Activated CD8-positive, alpha-beta memory T cell treated with anti-CD3 and anti-CD28 coated beads, Interleukin-2, amount 50 U/mL, for 48 hours (primary cell): ENCODE results near the gene LHX1.

Source experiments
- DNase-seq: peaks from one replicate; pipeline ENCODE4 v3.0.0-alpha.2; 2020

Gene LHX1

DNA sequence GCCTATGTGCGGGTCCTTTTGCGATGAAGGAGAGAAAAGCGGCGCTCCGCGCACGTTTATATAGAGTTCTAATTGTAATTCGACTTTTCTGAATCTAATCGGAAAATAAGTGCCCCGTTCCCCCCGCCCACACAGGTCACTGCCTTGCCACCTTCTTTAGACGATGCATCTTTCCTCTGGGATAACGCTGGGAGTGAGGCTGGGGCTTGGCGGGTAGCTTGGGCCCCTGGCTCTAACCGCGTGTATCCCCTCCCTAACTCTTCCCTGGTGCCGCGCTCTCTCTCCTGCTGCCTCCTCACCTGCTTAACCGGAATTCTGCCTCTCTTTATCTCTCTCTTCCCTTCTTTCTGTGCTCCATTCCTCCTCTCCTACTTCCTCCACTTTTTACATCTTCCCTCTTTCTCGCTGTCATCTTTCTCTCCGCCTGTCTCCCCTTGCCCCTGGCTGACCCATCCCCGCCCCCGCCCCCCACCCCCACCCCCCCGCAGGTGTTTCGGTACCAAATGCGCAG lies 2.6 kb downstream of the LHX1 start:
- DNase-seq: peak; percentile 63

DNA sequence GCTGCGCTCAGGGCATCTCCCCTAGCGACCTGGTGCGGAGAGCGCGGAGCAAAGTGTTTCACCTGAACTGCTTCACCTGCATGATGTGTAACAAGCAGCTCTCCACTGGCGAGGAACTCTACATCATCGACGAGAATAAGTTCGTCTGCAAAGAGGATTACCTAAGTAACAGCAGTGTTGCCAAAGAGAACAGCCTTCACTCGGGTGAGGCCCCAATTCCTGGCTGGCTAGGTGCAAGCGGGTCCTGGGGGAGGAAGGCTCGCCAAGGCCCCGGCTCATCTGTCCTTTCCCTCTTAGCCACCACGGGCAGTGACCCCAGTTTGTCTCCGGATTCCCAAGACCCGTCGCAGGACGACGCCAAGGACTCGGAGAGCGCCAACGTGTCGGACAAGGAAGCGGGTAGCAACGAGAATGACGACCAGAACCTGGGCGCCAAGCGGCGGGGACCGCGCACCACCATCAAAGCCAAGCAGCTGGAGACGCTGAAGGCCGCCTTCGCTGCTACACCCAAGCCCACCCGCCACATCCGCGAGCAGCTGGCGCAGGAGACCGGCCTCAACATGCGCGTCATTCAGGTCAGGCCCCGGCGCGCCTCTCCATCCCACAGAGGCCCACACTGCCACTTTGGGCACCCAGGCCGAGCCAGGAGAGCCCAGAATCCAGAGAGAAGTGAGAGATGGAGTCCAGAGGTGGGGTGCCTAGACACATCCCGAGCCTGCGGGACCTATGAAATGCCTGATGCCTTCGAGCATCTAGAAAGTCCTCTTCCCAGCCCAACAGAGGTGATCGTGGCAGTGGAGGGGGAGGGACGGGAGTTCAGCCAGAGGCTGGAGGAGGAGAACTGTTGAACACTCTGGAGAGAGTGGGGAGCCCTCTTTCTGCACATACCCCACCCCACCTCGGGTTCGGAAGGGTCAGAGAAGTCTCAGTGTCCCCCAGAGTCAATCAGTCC lies 3.3 kb downstream of the LHX1 start:
- DNase-seq: peak; percentile 59

DNA sequence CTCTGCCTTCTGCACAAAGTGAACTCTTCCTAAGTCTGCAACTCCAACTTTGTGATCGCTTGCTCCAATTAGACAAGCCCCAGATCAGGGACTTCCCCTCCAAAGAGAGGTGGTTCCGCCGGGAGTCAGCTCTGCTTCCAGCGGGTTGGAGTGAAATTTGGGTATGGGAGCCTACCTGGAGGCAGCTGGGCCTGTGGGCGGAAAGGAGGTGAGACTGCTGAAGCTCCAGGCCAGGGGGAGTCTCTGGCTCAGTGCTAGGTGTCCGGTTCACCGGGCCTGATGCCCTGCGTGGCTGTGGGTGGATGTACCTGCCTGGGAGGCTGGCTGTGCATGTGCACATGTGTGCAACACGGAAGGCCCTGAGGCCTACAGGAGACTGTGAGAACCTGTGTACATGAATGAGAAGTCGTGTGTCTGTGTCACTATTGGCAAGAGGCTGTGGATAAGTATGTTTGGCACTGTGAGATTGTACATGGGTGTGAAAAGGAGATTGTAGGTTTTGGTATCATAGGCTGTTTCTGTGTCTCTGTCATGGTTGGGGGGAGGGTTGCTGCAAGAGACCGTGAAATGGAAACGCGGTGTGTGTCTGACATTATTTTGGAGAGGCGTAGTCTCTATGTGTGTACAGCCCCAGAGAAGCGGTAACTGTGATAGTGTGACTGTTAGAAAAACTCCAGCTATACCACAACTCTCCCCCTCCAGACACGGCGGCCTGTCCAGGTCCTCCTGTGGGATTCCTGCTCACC lies 4.2 kb downstream of the LHX1 start:
- no peak for DNase-seq

DNA sequence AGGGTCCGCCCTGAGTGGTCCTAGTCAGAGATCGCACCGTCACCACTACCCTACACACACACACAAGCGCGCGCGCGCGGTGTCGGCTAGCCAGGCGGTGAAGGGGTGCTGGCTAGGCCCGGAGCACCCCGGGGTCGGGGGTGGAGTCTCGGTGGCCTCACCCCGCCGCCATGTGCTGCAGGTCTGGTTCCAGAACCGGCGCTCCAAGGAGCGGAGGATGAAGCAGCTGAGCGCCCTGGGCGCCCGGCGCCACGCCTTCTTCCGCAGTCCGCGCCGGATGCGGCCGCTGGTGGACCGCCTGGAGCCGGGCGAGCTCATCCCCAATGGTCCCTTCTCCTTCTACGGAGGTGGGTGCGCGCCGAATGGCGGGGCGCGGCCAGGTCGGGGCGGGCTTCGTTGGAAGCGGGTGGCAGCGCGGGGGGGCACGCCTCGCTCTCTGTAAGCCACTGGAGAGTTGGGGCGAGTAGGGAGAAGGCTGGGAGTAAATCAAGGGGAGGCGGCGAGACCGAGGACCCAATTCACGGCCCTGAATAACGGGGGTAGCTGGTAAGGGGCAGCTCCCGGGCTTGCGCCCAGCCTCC lies 4.8 kb downstream of the LHX1 start:
- peak; percentile 67 for DNase-seq

DNA sequence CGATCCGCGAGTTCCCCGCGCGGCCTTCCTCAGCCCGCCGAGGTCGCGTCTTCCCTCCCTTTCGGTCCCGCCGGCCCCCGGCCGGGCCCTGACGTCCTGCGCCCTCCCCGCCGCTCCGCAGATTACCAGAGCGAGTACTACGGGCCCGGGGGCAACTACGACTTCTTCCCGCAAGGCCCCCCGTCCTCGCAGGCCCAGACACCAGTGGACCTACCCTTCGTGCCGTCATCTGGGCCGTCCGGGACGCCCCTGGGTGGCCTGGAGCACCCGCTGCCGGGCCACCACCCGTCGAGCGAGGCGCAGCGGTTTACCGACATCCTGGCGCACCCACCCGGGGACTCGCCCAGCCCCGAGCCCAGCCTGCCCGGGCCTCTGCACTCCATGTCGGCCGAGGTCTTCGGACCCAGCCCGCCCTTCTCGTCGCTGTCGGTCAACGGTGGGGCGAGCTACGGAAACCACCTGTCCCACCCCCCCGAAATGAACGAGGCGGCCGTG lies 5.4 kb downstream of the LHX1 start:
- DNase-seq: peak; percentile 62

DNA sequence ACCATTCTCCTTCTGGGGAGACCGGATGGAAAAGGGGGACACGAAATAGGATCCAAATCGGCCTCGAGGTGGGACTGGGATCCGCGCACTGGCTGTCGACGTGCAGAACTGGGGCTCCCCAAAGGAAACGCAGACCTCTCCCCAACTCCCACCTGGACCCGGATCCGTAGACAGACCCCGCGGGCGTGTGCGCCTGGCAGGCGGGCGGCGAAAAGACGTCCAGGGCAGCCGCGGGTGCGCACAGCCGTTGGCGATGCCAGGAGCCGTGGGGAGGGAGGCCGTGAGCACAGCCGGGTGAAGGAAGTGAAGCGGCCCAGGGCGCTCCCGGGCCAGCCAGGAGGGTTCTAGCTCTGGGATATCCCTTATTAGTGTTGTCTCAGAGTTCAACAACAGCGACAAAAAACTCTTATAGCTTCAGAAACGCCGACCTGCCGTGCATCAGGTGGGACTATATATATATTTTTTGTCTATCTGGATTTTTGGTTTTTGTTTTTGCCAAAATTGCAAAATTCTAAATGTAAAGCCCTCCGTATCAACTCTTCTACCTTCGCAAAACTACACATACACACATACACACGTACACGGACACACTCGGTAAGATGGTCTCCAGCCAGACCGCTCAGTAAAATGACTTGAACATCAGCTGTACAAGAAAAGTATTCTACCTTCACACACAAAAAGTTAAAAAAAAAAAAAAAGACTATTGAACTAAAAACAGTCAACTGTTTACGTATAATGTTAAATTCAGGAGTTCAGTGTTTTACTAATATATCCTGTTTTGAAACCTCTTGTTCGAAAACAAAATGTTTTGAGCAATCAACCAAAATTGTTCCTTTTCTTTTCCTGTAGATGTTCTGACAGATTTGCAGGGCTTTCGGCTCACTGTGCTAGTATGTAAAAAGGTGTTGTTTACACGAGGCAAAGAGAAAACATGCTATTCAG lies 6.2 kb downstream of the LHX1 start:
- DNase-seq: peak; percentile 57

DNA sequence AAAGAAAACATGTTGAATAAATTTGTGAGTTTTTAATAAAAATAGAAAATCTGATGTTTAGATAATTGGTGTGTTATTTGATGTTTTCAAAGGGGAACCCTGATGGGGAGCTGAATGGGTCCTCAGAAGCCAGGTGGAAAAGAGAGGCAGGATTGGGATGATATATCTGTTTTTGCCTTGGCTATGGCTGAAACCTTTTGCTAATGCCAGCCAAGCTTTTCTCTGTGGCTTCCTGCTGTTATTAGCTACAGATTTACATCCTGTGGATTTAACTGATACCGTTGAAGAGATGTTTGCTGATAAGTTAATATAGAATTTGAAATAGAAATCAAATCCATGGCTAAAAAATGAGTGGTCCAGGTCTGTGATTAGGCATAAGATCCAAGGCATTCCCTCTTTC lies 7.3 kb downstream of the LHX1 start:
- DNase-seq: no peak

DNA sequence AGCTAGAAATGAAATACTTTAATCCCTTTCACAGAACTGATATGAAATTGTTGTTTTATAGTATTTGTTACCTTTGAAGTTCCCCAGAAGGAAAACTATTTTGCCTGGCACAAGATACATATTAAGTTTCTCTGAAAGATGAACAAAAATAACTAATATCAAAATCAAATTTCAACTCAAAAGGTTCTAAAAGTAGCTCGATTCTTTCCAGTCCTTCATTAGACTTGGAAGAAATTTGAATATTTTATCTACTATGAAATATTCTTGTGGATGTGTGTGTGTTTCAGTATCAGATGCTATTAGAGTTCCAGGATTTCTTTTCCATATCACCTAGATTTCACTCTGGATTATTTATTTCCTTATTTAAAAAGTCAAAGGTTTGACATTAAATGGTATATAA lies 7.9 kb downstream of the LHX1 start:
- DNase-seq: no peak

DNA sequence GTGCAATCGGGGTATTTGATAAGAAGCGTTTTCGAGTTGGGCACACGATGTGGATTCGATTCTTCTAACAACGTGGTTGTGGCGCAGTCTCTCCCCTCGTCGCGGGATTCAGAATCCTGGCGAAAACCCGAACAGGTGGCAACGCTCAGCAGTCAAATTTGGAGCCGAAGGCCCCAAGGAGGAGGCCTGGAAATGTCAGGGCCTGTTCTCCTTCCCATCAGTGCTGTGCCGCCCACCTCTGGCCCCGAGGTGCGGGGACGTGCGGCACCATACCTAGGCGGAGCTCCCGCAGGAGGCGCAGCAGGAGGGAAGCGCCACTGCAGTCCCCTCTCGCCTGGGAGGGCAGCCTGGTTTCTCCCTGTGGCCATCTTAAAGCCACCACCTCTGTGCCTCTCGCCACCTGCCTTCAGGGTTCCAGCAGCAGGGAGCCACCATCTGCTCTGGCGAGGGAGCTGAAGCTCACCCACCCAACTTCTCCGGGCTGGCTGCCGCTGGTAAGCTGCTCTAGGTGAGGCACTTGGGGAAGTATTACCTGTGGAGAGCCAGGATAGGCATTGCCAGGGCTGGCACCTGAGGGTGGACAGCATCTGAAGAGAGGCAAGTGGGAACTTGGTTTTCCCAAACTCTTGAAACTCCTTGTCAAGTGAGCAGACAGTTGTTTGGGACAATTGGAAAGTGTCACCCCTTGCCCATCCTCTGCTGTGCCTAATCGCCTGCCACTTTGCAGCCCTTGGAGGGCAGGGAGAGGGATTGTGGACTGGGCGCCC lies 8.9 kb downstream of the LHX1 start:
- DNase-seq: peak; percentile 53

DNA sequence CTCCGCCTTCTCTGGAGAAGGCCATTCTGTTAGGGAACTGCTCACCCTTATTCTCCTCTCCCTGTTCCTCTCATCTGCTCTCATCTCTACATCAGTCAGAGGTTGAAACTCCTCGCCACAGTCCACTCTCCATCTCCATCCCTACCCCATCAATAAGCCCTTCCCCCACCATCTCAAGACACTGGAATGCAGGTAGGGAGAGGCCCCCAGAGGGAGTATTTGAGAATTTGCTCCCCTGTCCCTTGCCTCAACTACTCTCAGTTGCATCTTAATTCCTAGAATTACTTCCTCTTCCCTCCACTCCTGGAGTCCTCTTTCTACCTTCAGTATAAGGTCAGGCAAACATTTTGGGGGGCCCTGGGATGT lies 9.4 kb downstream of the LHX1 start:
- DNase-seq: no peak

DNA sequence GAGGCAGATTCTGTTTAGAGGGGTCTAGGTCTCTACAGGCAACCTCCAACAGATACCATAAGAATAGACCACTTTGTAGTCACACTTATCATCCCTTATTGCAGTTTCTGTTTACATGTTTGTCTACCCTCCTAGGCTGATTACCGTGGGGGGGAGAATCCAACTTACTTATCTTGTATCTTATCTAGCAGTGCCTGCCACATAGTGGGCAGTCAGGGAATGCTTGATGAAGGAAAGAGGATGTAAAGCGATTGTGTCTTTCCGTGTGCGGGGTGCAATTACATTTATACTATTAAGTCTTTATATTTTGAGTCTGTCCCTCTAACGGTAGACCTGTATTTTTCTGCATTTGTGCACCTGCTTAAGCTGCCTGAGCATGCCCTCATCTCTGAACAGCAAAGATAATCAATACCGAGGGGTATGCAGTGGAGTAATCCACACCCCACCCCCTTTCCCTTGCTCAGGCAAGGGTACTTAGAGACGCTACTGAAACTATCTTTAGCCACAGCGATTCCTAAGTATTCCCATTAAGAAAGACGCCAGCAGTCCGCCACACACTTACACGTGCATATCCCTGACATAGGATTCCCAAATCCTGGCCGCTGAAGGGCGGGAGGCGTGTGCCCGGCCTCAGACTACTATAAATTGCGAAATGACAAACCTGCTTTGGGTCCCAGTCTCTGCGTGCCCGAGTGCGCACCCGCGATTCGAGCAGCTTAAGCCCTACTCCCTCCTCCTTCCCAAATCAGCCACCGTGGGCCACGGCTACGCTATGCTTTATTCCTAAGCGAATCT lies 10.8 kb downstream of the LHX1 start:
- DNase-seq: no peak

DNA sequence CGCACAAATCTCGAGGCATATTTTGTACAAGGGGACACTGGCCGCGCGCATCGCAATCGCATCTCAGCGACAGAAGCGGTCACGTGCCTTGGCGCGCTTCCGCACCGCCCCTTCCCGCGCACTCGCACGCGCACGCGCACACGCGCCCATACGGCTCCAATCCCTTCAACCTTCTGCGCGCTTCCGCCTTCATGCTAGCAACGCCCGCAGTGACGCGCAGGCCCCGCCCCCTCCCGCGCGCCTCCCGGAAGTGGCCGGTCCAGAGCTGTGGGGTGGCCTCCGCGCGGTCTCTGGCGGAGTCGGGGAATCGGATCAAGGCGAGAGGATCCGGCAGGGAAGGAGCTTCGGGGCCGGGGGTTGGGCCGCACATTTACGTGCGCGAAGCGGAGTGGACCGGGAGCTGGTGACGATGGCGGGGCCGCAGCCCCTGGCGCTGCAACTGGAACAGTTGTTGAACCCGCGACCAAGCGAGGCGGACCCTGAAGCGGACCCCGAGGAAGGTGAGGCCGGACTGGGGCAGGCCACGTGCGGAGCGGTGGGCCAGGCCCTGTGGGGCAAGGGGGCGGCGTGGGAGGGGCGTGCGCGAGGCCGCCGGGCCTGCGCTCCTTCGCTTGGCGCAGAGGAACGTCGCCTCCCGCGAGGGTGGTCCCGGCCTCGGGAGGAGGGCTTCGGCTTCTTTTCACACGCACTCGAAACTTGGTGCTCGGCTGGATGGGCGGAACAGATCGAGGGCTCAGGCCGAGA lies 11.6 kb downstream of the LHX1 start, which contains the start of gene AATF:
Gene AATF, plus strand, starts transcription at position 238 of the 744 bp plus-strand sequence. Its CDS starts 172 bp downstream, at position 410.
- peak; percentile 99 for DNase-seq

DNA sequence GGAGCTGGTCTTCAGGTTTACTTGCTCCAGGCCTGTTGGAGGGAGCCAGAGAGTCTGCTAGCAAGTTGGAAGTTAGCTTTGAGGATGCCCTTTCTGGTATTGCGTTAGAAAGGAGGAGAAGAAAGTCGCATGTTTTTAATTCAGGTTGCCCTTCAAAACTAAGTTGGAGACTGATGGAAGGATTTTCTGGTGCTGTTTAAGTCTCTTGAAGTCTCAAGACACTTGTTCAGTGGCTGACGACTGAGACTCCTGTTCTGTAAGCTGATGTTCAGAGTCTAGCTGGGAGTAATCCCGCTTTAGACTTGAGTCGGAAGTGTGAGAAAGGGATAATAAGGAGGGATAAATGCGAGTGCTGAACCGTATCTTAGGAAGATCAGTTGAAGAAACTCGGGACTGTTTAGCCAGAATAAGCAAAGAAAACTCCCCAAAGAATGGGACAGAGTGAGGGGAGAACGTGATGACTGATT lies 12.2 kb downstream of the LHX1 start:
- DNase-seq: peak; percentile 51

DNA sequence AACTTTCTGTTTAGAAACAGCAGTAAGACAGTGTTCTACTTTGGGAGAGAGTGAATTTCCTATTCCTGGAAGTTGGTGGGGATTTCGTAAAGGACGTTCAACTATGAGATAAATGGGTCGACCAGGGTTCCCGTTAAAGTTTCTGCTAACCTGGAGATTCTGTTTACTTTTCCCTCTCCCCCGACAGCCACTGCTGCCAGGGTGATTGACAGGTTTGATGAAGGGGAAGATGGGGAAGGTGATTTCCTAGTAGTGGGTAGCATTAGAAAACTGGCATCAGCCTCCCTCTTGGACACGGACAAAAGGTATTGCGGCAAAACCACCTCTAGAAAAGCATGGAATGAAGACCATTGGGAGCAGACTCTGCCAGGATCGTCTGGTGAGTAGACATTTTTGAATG lies 12.8 kb downstream of the LHX1 start:
- DNase-seq: no peak

DNA sequence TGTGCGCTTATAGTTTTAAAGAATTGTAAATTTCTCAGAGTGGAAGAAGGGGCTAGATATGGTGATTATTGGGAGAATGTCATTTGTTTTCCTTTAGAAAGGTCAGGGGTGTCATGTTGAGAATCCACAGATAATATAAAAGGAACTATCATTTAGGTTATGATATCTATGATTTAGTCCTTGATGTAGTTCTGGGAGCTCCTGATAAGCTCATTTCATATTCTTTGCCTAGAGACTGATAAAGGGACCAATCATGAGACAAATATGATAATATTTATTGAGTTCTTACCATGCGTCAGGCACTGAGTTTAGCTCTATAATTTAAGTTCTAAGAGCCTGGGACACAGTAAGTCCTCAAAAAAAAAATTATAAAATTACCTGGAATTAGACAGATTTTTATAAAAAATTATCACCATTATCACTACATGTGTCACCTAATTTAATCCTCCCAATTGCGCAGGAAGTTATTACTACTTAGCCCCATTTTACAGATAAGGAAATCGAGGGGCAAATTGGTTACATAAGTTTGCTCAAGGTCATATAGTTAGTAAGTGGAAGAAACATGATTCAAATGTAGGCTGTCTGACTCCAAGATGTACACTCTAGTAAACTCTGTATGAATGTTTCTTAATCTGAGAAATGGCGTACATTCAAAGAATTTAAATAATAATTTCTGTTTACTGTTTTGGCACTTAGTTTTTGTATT lies 14.0 kb downstream of the LHX1 start:
- DNase-seq: no peak

DNA sequence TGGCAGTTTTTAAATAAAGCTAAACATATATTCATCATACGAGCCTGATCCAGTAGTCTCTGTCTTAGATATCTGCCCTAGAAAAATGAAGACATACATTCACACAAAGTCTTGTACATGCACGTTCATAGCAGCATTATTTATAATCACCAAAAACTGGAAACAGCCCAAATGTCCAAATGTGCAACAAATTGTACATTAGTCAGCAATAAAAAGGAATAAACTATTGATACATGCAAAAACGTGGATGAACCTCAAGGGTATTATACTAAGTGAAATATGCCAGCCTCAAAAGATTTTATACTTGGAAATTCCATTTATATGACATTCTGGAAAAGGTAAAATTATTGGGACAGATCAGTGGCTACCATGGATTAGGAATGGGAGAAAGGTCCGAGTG lies 34.2 kb downstream of the LHX1 start:
- no peak for DNase-seq

DNA sequence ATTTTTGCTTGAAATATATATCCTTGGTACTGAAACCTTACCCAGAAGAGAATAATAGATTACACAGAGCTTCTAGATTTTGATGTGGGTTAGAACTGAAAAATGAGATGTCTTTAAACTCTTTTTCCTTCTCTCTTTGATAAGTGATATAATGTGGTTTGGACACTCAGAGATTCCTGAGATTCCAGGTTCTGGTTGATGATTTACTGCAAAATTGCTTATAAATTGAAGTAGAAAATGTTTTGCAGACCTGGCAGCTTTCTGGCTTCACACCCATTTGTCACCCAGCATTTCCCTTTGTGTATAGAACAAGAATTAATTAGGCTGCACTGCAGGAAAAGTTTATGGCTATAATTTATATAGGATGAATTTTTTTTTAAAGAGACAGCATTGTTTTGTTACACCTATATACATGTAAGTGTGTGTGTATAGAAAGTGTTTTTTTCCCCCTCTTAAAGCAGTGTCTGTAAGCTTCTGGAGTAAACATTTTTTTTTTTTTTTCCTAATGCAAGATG lies 35.0 kb downstream of the LHX1 start:
- DNase-seq: no peak

DNA sequence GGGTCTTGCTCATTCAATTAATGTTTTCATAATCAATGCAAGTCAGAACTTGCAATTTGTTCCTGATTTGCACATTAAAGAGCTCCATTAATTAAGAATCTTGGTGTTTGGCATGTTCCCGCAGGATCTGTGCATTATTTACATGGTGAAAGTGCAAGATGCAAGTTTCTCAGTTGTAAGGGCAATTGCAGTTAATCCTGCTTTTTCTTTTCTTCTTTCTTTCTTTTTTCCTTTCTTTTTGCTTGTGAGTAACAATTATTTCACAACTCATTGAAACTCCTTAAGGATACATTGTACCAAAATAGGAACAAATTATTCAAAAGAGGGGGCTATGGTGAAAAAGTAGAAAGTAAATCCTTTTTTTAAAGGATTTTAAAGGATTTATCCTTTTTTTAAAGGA lies 35.6 kb downstream of the LHX1 start:
- no peak for DNase-seq
